Natural killer cell (primary cell): ENCODE measurements around the gene PLD1. TPM values are rescaled to one million over a fixed set of nuclear protein-coding genes. Genes with fewer than 3 reads are reported as not detected.

Experiments
- ATAC-seq, 3 donors: fragments of 150-1000 bp in 2 of 3; fragments of 200-7000 bp in 1 of 3; cut with Tn5 transposase; 1 replicate in 1 of 3; 2 replicates in 2 of 3; pipeline ENCODE4 v1.10.0; 2021; ENCODE audit warnings: mild to moderate bottlenecking in 2 of 3, moderate library complexity in 2 of 3
- DNase-seq, 2 donors: peaks; one replicate each; pipeline versions ENCODE4 v3.0.0 to v3.0.0-alpha.2; 2013 to 2021; ENCODE audit warnings: mixed read lengths in 1 of 2
- H3K27ac ChIP-seq: one replicate; pipeline ENCODE4 v1.5.1; 2013; ENCODE audit warnings: mild to moderate bottlenecking, low read length
- H3K27me3 ChIP-seq: one replicate; pipeline ENCODE4 v1.6.1; 2013; ENCODE audit warnings: low read length; ENCODE audit not compliant: control insufficient read depth, insufficient read depth
- H3K36me3 ChIP-seq: one replicate; pipeline ENCODE4 v1.6.1; 2013; ENCODE audit warnings: low read length; ENCODE audit not compliant: control insufficient read depth, insufficient read depth
- H3K4me1 ChIP-seq: one replicate; pipeline ENCODE4 v1.6.1; 2013; ENCODE audit warnings: low read length; ENCODE audit not compliant: control insufficient read depth, insufficient read depth
- H3K4me3 ChIP-seq: one replicate; pipeline ENCODE4 v1.5.1; 2013; ENCODE audit warnings: low read length
- H3K9me3 ChIP-seq: one replicate; pipeline ENCODE4 v1.6.1; 2013; ENCODE audit warnings: low read length; ENCODE audit not compliant: control insufficient read depth, insufficient read depth
- H3K27ac Mint-ChIP-seq, 2 donors: one replicate each; pipeline ENCODE4 v1.8.0; 2022; ENCODE audit warnings: mild to moderate bottlenecking in 2 of 2, mixed read lengths in 2 of 2, moderate library complexity in 1 of 2
- H3K27me3 Mint-ChIP-seq, 2 donors: one replicate each; pipeline ENCODE4 v1.8.0; 2022; ENCODE audit warnings: low read depth in 2 of 2, mixed read lengths in 2 of 2
- H3K36me3 Mint-ChIP-seq: one replicate; pipeline ENCODE4 v1.8.0; 2022; ENCODE audit warnings: mixed read lengths
- H3K4me1 Mint-ChIP-seq, 2 donors: one replicate each; pipeline ENCODE4 v1.8.0; 2022; ENCODE audit warnings: mixed read lengths in 2 of 2
- H3K4me3 Mint-ChIP-seq: one replicate; pipeline ENCODE4 v1.8.0; 2022; ENCODE audit warnings: mild to moderate bottlenecking, moderate library complexity, mixed read lengths
- H3K9me3 Mint-ChIP-seq, 2 donors: one replicate each; pipeline ENCODE4 v1.8.0; 2022; ENCODE audit warnings: mixed read lengths in 2 of 2
- WGBS: methylation state at CpG from one replicate; pipeline ENCODE4 v1.1.7; 2013; ENCODE audit warnings: missing lambda C conversion rate; ENCODE audit not compliant: insufficient coverage; 5-methylcytosine and 5-hydroxymethylcytosine counted together
- intact Hi-C: fragments of 100-400 bp; cut with micrococcal nuclease; formaldehyde crosslinking; loops from one replicate; pipeline ENCODE4 v1.14.2; 2022
- total RNA-seq, 4 donors: library from RNA; stranded (reverse); fragments of 120-200 nt in 1 of 4; gene quantifications; one replicate each; pipeline versions ENCODE4 v1.2.3 to v1.2.4, GENCODE V29; 2013 to 2022
- TF ChIP-seq, protein P1 (sequence below): fragments of 200-600 bp; IDR thresholded peaks from one replicate; pipeline ENCODE4 v1.8.0; 2022; ENCODE audit warnings: antibody characterized with exemption

PLD1 gene
- total RNA-seq, 3 donors from 2014 or later (not counting 1 experiment from before 2014, with no cell fraction given), result 13.2 to 26.3 (median 17.1) TPM

DNA sequence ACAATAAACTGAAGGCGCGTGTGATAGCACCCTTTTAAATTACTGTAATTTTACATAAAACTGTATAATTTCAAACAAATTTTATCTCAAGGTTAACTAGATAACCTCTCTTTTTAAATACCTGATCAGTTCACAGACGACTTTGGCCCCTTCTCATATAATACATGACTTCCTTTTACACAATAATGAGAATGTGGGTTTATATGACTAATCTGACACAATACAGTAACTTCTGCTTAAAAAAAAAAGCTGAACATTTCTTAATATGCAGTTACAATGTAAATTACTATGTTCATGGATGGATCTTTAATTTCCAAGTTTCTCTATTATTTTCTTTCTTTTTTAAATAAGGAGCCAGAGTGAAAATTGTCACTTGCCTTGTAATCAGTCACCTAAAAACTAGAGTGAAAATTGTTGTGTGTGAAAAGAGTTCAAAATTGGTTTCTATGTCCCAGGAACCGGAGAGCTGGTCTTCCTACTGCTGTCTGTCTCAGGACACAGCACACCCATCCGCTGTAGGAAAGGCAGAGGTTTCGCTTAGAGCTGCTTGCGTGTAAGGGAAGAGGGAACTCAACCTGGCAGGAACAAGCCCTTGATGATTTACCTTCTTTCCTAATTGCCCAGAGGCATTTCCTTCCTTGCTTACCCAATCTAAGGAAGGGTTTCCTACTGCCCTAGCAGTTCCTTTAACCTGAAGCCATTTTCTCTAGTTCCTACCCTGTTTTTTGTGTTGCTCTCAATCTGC, 33.3 kb downstream of the PLD1 start:
- no peak overlapping the region for H3K27ac Mint-ChIP-seq

DNA sequence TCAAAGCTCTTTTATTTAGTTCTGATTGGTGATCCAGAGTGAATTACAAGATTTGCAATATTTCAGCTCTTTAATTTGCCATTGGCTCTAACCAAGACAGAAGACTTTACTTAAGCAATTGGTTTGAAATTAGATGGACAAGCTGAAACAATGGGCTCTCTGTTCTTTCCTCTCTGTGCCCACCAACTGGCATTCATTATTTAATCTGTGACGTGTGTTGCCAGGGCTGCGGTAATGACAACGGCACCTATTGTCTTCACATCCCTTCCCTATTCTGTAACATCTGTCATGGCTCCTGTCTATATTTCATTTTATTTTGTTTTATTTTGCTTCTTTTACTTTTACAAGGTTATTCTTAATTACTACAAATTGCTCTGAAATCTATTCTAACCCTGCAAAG, 33.9 kb downstream of the PLD1 start:
- Histone ChIP-seq H3K4me1 (no peaks in the 10 kb centered on the region), H3K27me3 (no peaks in the 10 kb centered on the region), H3K9me3 (no peaks in the 10 kb centered on the region), H3K4me3 (no peak overlapping the region), H3K36me3 (no peaks in the 10 kb centered on the region), H3K27ac (no peak overlapping the region)
- no peak for DNase-seq
- TF ChIP-seq, protein P1, sequence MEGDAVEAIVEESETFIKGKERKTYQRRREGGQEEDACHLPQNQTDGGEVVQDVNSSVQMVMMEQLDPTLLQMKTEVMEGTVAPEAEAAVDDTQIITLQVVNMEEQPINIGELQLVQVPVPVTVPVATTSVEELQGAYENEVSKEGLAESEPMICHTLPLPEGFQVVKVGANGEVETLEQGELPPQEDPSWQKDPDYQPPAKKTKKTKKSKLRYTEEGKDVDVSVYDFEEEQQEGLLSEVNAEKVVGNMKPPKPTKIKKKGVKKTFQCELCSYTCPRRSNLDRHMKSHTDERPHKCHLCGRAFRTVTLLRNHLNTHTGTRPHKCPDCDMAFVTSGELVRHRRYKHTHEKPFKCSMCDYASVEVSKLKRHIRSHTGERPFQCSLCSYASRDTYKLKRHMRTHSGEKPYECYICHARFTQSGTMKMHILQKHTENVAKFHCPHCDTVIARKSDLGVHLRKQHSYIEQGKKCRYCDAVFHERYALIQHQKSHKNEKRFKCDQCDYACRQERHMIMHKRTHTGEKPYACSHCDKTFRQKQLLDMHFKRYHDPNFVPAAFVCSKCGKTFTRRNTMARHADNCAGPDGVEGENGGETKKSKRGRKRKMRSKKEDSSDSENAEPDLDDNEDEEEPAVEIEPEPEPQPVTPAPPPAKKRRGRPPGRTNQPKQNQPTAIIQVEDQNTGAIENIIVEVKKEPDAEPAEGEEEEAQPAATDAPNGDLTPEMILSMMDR, result no peak
- WGBS, result 98% methylated on average over 3 of the region's 3 CpGs
- no peak overlapping the region for H3K27ac Mint-ChIP-seq
- no peak overlapping the region for H3K4me3 Mint-ChIP-seq
- intact Hi-C loops, result no loop called here
- H3K36me3 Mint-ChIP-seq, result no peaks in the 10 kb centered on the region
- ATAC-seq, result no peak
- no peaks in the 10 kb centered on the region for H3K9me3 Mint-ChIP-seq
- H3K27me3 Mint-ChIP-seq, result no peaks in the 10 kb centered on the region
- peaks cover 2 to 18% of the 10 kb centered on the region in 2 donors for H3K4me1 Mint-ChIP-seq

More for the DNA sequence above, 33.3 kb downstream of the PLD1 start:
- Histone ChIP-seq H3K4me1 (no peaks in the 10 kb centered on the region), H3K36me3 (no peaks in the 10 kb centered on the region), H3K27ac (no peak overlapping the region), H3K9me3 (no peaks in the 10 kb centered on the region), H3K27me3 (no peaks in the 10 kb centered on the region), H3K4me3 (no peak overlapping the region)
- Mint-ChIP-seq H3K27me3 (no peaks in the 10 kb centered on the region), H3K36me3 (no peaks in the 10 kb centered on the region), H3K9me3 (no peaks in the 10 kb centered on the region), H3K4me1 (peaks cover 0 to 16% of the 10 kb centered on the region in 2 donors), H3K4me3 (no peak overlapping the region)
- intact Hi-C loops, result no loop called here
- ATAC-seq (no peak), DNase-seq (no peak)
- TF ChIP-seq, protein P1, result no peak
- WGBS, result 86% methylated on average over 6 of the region's 7 CpGs

DNA sequence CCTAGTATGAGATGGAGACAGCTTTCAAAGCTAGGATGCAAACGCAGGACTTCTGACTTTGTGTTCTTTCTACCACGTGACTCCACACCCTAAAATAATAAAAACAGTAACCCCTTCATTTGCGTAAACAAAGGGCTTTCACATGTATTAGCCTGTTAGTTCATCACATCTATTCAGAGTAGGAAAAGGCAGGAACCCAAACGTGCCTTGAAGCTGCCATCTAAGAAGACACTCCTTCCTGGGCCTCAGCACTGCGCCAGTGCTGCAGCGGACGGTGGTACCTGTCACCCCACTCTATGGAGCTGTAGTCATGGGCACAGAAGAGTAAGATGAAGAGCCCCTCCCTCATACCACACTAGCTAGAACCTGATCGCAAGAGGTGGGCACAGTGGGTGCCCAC, 34.3 kb downstream of the PLD1 start:
- Histone ChIP-seq H3K9me3 (no peaks in the 10 kb centered on the region), H3K27me3 (no peaks in the 10 kb centered on the region), H3K4me3 (no peak overlapping the region), H3K4me1 (no peaks in the 10 kb centered on the region), H3K36me3 (no peaks in the 10 kb centered on the region), H3K27ac (no peak overlapping the region)
- no peak for ATAC-seq
- H3K27me3 Mint-ChIP-seq, result no peaks in the 10 kb centered on the region
- no peaks in the 10 kb centered on the region for H3K9me3 Mint-ChIP-seq
- 89% methylated on average over 8 of the region's 8 CpGs for WGBS
- TF ChIP-seq, protein P1, result no peak
- intact Hi-C loops, result no loop called here
- H3K36me3 Mint-ChIP-seq, result no peaks in the 10 kb centered on the region
- no peak overlapping the region for H3K4me3 Mint-ChIP-seq
- H3K4me1 Mint-ChIP-seq, result peaks cover 7 to 22% of the 10 kb centered on the region in 2 donors
- no peak overlapping the region for H3K27ac Mint-ChIP-seq
- no peak for DNase-seq

DNA sequence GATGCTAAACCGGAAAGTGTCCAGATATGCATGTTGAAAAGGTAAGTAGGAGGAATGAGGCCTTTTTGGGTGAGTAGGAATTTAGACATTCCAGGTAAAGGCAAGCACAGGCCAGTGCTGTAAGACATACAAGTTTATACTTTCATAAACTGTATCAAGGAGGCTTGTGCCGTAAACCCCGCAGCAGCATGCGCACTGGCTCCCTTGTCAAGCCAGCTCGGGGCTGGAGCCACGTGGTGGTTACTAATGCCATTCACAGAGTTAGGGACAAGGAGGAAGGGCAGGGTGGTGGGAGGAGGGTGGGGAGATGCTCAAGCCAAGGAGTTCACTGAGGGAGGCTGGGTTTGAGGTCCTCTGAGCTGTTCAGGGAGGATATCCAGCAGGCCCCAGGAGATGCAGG, 35.8 kb downstream of the PLD1 start:
- ATAC-seq, result peak in 1 of 3 donors; percentile 38
- Mint-ChIP-seq H3K9me3 (no peaks in the 10 kb centered on the region), H3K36me3 (no peaks in the 10 kb centered on the region), H3K4me3 (no peak overlapping the region), H3K27me3 (no peaks in the 10 kb centered on the region), H3K27ac (no peak overlapping the region), H3K4me1 (peaks cover 9 to 19% of the 10 kb centered on the region in 2 donors)
- intact Hi-C loops, result no loop called here
- WGBS, result 88% methylated on average over 6 of the region's 6 CpGs
- Histone ChIP-seq H3K36me3 (no peaks in the 10 kb centered on the region), H3K9me3 (no peaks in the 10 kb centered on the region), H3K27ac (no peak overlapping the region), H3K4me1 (no peaks in the 10 kb centered on the region), H3K27me3 (no peaks in the 10 kb centered on the region), H3K4me3 (no peak overlapping the region)
- TF ChIP-seq, protein P1, result no peak
- no peak for DNase-seq
